IMR-90 (cell line): Measurements from ENCODE around the gene NOD1. TPM values are rescaled to one million over a fixed set of nuclear protein-coding genes. Genes with fewer than 3 reads are reported as not detected.
"Not testable (repeated sequence)": the region's sequence is repeated elsewhere in the genome, so short reads cannot be mapped to it uniquely, and the experiment has no call there.

ENCODE experiments used
- ATAC-seq: fragments of 200-7000 bp; cut with Tn5 transposase; 2 replicates; pipeline ENCODE4 v1.9.1; 2020; ENCODE audit warnings: low read depth, mild to moderate bottlenecking, moderate library complexity
- BruUV-seq: library from RNA; stranded (reverse); fragments of 400-500 nt; replicated peaks from 2 replicates; lab custom pipeline; 2021; lab: Mats Ljungman, UMichigan
- CTCF ChIA-PET: fragments of 300-600 bp; formaldehyde crosslinking; extraction: SDS; loops from one replicate; lab custom pipeline; 2021; ENCODE audit warnings: antibody characterized with exemption; lab: Yijun Ruan, JAX
- POLR2A ChIA-PET: fragments of 300-600 bp; sonication (Branson Sonifier 250); formaldehyde crosslinking; loops from one replicate; lab custom pipeline; 2022; ENCODE audit warnings: antibody characterized with exemption; ENCODE audit not compliant: unreplicated experiment; lab: Charles Lee
- DNase-seq: peaks from one replicate; pipeline ENCODE4 v3.0.0; 2013
- H2AFZ ChIP-seq: replicated peaks from 2 replicates; pipeline ENCODE3; 2013; ENCODE audit warnings: low read length, mild to moderate bottlenecking; ENCODE audit not compliant: poor library complexity
- H2AK5ac ChIP-seq: 2 replicates; pipeline ENCODE4 v1.6.1; 2013; ENCODE audit warnings: low read depth, low read length, inconsistent platforms
- H2AK9ac ChIP-seq: replicated peaks from 2 replicates; pipeline ENCODE3; 2013; ENCODE audit warnings: mild to moderate bottlenecking, low read depth, low read length, moderate library complexity; ENCODE audit not compliant: poor library complexity
- H2BK120ac ChIP-seq: 2 replicates; pipeline ENCODE4 v1.6.1; 2013; ENCODE audit warnings: low read depth, low read length, inconsistent platforms
- H2BK15ac ChIP-seq: 3 replicates; pipeline ENCODE4 v1.6.1; 2013; ENCODE audit warnings: low read depth, low read length, inconsistent platforms
- H2BK20ac ChIP-seq: 2 replicates; pipeline ENCODE4 v1.6.1; 2013; ENCODE audit warnings: low read depth, mild to moderate bottlenecking, inconsistent platforms, low read length, moderate library complexity
- H2BK5ac ChIP-seq: 2 replicates; pipeline ENCODE4 v1.6.1; 2013; ENCODE audit warnings: mild to moderate bottlenecking, low read depth, low read length, inconsistent platforms; ENCODE audit not compliant: poor library complexity, severe bottlenecking
- H3K14ac ChIP-seq: replicated peaks from 2 replicates; pipeline ENCODE4 v1.6.1; 2013; ENCODE audit warnings: low read depth, low read length, inconsistent platforms
- H3K18ac ChIP-seq: 2 replicates; pipeline ENCODE4 v1.6.1; 2013; ENCODE audit warnings: low read depth, low read length, control low read depth
- H3K23ac ChIP-seq: 2 replicates; pipeline ENCODE4 v1.6.1; 2013; ENCODE audit warnings: low read depth, low read length, inconsistent platforms
- H3K27ac ChIP-seq: 2 replicates; pipeline ENCODE4 v1.5.1; 2013; ENCODE audit warnings: mild to moderate bottlenecking, control low read depth, low read length; ENCODE audit not compliant: insufficient read depth
- H3K27me3 ChIP-seq: 2 replicates; pipeline ENCODE4 v1.6.1; 2013; ENCODE audit warnings: low read length; ENCODE audit not compliant: control insufficient read depth, insufficient read depth
- H3K36me3 ChIP-seq: 2 replicates; pipeline ENCODE4 v1.6.1; 2013; ENCODE audit warnings: low read length, mixed read lengths; ENCODE audit not compliant: control insufficient read depth, insufficient read depth
- H3K4ac ChIP-seq: 2 replicates; pipeline ENCODE4 v1.6.1; 2013; ENCODE audit warnings: low read depth, low read length, inconsistent platforms
- H3K4me1 ChIP-seq: 2 replicates; pipeline ENCODE4 v1.6.1; 2013; ENCODE audit warnings: low read length, mixed read lengths; ENCODE audit not compliant: control insufficient read depth, insufficient read depth
- H3K4me2 ChIP-seq: 2 replicates; pipeline ENCODE4 v1.6.1; 2013; ENCODE audit warnings: low read depth, mild to moderate bottlenecking, control low read depth, low read length, moderate library complexity
- H3K4me3 ChIP-seq: 2 replicates; pipeline ENCODE4 v1.5.1; 2013; ENCODE audit warnings: low read depth, mild to moderate bottlenecking, control low read depth, low read length, moderate library complexity; ENCODE audit not compliant: insufficient read depth
- H3K56ac ChIP-seq: 2 replicates; pipeline ENCODE4 v1.6.1; 2013; ENCODE audit warnings: low read length, inconsistent platforms; ENCODE audit not compliant: insufficient read depth; ENCODE audit errors: extremely low read depth
- H3K79me1 ChIP-seq, 2 experiments: 2 replicates each; pipeline ENCODE4 v1.6.1; 2013; ENCODE audit warnings: low read length in 2 of 2, inconsistent platforms in 1 of 2, low read depth in 1 of 2
- H3K9ac ChIP-seq: 2 replicates; pipeline ENCODE4 v1.6.1; 2013; ENCODE audit warnings: low read depth, low read length, control low read depth
- H3K9me1 ChIP-seq: 2 replicates; pipeline ENCODE4 v1.6.1; 2013; ENCODE audit warnings: low read length, inconsistent platforms; ENCODE audit not compliant: insufficient read depth
- H3K9me3 ChIP-seq: 2 replicates; pipeline ENCODE4 v1.6.1; 2013; ENCODE audit warnings: low read length; ENCODE audit not compliant: control insufficient read depth, insufficient read depth
- H4K20me1 ChIP-seq: 2 replicates; pipeline ENCODE4 v1.6.1; 2013; ENCODE audit warnings: low read length, inconsistent platforms; ENCODE audit not compliant: insufficient read depth
- H4K5ac ChIP-seq: 2 replicates; pipeline ENCODE4 v1.6.1; 2013; ENCODE audit warnings: mild to moderate bottlenecking, low read depth, low read length, control low read depth
- H4K8ac ChIP-seq, 2 experiments: 2 replicates each; pipeline ENCODE4 v1.6.1; 2013; ENCODE audit warnings: low read depth in 2 of 2, low read length in 2 of 2, control low read depth in 1 of 2, inconsistent platforms in 1 of 2
- H4K91ac ChIP-seq: 2 replicates; pipeline ENCODE4 v1.6.1; 2013; ENCODE audit warnings: low read depth, low read length, inconsistent platforms; ENCODE audit not compliant: insufficient read depth
- WGBS, 2 experiments: methylation state at CpG; one replicate each; pipeline versions ENCODE4 v1.1.5 to v1.1.7; 2013; ENCODE audit warnings: missing lambda C conversion rate in 2 of 2; ENCODE audit not compliant: insufficient read length in 1 of 2; ENCODE audit errors: extremely low coverage in 2 of 2; 5-methylcytosine and 5-hydroxymethylcytosine counted together
- dilution Hi-C: fragments of 300-500 bp; cut with HindIII; formaldehyde crosslinking; loops from one replicate; pipeline ENCODE4 v1.14.3; 2018; ENCODE audit warnings: low sequenced_read_pairs; ENCODE audit not compliant: unreplicated experiment
- in situ Hi-C: fragments of 300-500 bp; cut with MboI; formaldehyde crosslinking; loops from 3 replicates; pipeline ENCODE4 v1.14.3; 2019; ENCODE audit warnings: low sequenced_read_pairs, inconsistent platforms, mixed read lengths
- intact Hi-C: fragments of 100-400 bp; cut with micrococcal nuclease; formaldehyde crosslinking; loops from 2 replicates; pipeline ENCODE4 v1.10.0; 2022
- polyA plus RNA-seq, 3 experiments: library from polyadenylated mRNA; depleted of rRNA; stranded (reverse); fragments of >200 nt; gene quantifications; 2 replicates each; pipeline ENCODE4 v1.2.3, GENCODE V29; 2012; ENCODE audit warnings: low replicate concordance in 1 of 3
- total RNA-seq: library from RNA; depleted of rRNA; stranded (reverse); fragments of >200 nt; gene quantifications from 2 replicates; pipeline ENCODE4 v1.2.3, GENCODE V29; 2012
- TF ChIP-seq, protein P1 (sequence below): conservative IDR thresholded peaks from 2 replicates; pipeline ENCODE4 v1.5.1; 2012; ENCODE audit warnings: mild to moderate bottlenecking, low read depth, low read length, improper control_type of control experiment

NOD1 gene
- total and polyA plus RNA-seq, 2 of the 4 experiments (the other 2 are of a cell fraction) = 1.8 to 3.0 TPM

DNA sequence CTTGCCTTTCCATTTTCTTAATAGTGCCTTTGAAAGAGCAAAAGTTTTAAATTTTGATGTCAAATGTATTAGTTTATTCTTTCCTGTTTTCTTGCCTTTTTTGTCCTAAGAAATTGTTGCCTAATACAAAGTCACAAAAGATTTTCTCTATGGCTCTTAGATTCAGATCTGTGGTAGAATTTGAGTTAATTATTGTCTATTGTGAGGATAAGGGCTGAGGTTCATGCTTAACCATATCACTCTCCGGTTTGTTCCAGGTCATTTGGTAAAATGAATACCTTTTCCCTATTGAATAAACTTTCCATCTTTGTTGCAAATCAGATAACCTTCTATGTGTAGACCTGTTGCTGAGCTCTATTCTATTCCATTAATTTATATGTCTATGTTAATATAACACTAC lies 96.0 kb downstream of the NOD1 start:
- Histone ChIP-seq H3K27me3 (no peaks in the 10 kb centered on the region), H3K14ac (no peak overlapping the region), H3K9me1 (no peaks in the 10 kb centered on the region), H3K4me2 (no peak overlapping the region), H3K4me1 (no peaks in the 10 kb centered on the region), H3K79me1 (no peaks in the 10 kb centered on the region), H3K23ac (no peak overlapping the region), H3K4me3 (no peak overlapping the region), H2BK5ac (no peak overlapping the region), H2BK120ac (no peak overlapping the region), H3K9ac (no peak overlapping the region), H4K91ac (no peak overlapping the region), H4K8ac (no peak overlapping the region), H3K27ac (no peak overlapping the region), H2BK20ac (no peak overlapping the region), H4K5ac (no peak overlapping the region), H3K36me3 (no peaks in the 10 kb centered on the region), H2BK15ac (no peak overlapping the region), H3K18ac (no peak overlapping the region), H4K20me1 (no peaks in the 10 kb centered on the region), H3K4ac (no peak overlapping the region), H2AFZ (no peak overlapping the region), H2AK5ac (no peak overlapping the region), H3K9me3 (no peaks in the 10 kb centered on the region), H3K56ac (no peak overlapping the region), H2AK9ac (no peak overlapping the region)
- TF ChIP-seq, protein P1, sequence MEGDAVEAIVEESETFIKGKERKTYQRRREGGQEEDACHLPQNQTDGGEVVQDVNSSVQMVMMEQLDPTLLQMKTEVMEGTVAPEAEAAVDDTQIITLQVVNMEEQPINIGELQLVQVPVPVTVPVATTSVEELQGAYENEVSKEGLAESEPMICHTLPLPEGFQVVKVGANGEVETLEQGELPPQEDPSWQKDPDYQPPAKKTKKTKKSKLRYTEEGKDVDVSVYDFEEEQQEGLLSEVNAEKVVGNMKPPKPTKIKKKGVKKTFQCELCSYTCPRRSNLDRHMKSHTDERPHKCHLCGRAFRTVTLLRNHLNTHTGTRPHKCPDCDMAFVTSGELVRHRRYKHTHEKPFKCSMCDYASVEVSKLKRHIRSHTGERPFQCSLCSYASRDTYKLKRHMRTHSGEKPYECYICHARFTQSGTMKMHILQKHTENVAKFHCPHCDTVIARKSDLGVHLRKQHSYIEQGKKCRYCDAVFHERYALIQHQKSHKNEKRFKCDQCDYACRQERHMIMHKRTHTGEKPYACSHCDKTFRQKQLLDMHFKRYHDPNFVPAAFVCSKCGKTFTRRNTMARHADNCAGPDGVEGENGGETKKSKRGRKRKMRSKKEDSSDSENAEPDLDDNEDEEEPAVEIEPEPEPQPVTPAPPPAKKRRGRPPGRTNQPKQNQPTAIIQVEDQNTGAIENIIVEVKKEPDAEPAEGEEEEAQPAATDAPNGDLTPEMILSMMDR = no peak
- CTCF ChIA-PET = no interaction called here
- intact Hi-C loops = no loop called here
- dilution Hi-C loops = no loop called here
- no TSS peak for BruUV-seq
- WGBS, 2 experiments = no CpG with 5 or more reads among the region's 1 CpG
- in situ Hi-C loops = no loop called here
- DNase-seq (no peak), ATAC-seq (no peak)
- POLR2A ChIA-PET = no interaction called here

DNA sequence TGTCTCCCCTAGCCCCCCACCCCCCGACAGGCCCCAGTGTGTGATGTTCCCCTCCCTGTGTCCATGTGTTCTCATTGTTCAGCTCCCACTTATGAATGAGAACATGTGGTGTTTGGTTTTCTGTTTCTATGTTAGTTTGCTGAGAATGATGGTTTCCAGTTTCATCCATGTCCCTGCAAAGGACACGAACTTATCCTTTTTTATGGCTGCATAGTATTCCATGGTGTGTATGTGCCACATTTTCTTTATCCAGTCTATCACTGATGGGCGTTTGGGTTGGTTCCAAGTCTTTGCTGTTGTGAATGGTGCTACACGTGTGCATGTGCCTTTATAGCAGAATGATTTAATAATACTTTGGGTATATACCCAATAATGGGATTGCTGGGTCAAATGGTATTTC lies 97.8 kb downstream of the NOD1 start:
- in situ Hi-C loops, H3K14ac ChIP-seq, H3K27me3 ChIP-seq, H3K4me3 ChIP-seq, H3K27ac ChIP-seq, H2AK5ac ChIP-seq, H3K56ac ChIP-seq, BruUV-seq, H2AK9ac ChIP-seq, H3K4me2 ChIP-seq, dilution Hi-C loops, ATAC-seq, H3K4me1 ChIP-seq, CTCF ChIA-PET, H3K23ac ChIP-seq, H4K5ac ChIP-seq, H3K9me1 ChIP-seq, H2AFZ ChIP-seq, H3K36me3 ChIP-seq, DNase-seq, H3K9ac ChIP-seq, H3K4ac ChIP-seq, H2BK120ac ChIP-seq, H3K79me1 ChIP-seq, intact Hi-C loops, H4K20me1 ChIP-seq, H4K91ac ChIP-seq, H4K8ac ChIP-seq, H3K18ac ChIP-seq, H2BK20ac ChIP-seq, POLR2A ChIA-PET, H2BK15ac ChIP-seq, H3K9me3 ChIP-seq, H2BK5ac ChIP-seq: not testable (repeated sequence)
- WGBS, 2 experiments = no CpG with 5 or more reads among the region's 4 CpGs
